Activated CD8-positive, alpha-beta memory T cell treated with anti-CD3 and anti-CD28 coated beads for 24 hours (primary cell): ENCODE data around the gene ITK.

Source experiments
- DNase-seq: peaks from one replicate; pipeline ENCODE4 v3.0.0-alpha.2; 2020

Gene ITK

GRCh38 chr5:157180374-157181264 is at the start of gene ITK:
TSS of gene ITK (plus strand) at chr5:157180840. CDS start at chr5:157180978, 138 bp downstream.
- DNase-seq = peak; percentile 78

DNA sequence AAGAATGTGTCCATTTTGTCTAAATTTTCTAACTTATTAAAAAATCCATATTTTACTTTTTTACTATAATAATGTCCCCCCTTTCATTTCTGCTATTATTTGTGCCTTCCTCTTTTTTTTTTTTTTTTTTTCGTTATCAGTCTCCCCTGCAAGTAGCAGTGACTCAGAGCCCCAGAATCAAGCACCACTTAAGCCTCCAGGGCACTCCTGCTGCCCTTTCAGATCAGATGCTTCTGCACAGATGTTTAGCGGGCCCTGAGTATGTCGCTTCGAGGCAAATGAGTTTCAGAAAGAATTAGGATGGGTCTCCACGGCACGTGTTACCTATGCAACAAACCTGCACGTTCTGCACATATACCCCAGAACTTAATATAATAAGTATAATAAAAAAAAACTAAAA is 49.7 kb upstream of the ITK start:
- no peak for DNase-seq

GRCh38 chr5:157132281-157132612 is 48.4 kb upstream of the ITK start:
- DNase-seq = no peak

- no peak for DNase-seq
Measured at GRCh38 chr5:157137691-157138090, 42.9 kb upstream of the ITK start.

DNA sequence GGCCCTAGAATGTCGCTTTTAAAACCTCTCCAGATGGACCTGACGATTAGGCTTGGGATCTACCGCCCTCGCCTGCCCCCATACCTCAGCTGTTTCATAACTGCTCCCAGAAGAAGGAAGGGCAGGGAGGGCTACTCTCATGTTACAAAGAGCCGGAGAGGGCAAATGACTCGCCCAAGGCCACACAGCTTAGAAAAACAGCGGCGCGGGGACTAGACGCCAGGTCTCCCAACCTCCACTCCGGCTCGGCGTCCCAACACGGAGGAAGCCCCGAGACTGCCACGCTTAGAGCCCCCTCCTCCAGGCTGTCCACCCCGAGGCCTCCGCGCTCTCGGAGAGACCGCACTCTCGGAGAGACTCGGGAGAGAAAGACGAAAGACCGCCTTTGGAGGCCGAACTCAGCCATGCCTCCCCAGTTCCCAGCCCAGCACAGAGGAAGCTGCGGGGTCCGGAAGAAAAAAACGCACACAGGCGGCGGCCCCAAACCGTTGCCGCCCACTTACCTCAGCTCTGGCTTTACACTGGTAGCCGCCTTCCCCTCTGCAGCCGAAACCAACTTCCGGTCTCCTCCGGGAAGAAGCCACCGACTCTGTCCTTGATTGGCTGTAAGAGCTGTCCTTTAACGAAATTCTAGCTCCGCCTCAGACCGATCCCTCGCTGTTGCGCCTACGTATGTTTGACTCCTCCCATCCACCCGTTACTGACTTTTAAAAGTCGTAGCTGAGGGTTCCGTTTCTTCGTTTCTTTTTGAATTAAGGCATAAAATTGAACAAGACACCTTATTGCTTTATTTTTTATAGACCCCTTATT is 38.1 kb upstream of the ITK start, which contains the start of gene MED7:
Gene MED7, minus strand, starts transcription at position 549 of the 810 bp plus-strand sequence. CDS start 3,434 bp downstream, outside the sequence.
- peak; percentile 90 for DNase-seq

DNA sequence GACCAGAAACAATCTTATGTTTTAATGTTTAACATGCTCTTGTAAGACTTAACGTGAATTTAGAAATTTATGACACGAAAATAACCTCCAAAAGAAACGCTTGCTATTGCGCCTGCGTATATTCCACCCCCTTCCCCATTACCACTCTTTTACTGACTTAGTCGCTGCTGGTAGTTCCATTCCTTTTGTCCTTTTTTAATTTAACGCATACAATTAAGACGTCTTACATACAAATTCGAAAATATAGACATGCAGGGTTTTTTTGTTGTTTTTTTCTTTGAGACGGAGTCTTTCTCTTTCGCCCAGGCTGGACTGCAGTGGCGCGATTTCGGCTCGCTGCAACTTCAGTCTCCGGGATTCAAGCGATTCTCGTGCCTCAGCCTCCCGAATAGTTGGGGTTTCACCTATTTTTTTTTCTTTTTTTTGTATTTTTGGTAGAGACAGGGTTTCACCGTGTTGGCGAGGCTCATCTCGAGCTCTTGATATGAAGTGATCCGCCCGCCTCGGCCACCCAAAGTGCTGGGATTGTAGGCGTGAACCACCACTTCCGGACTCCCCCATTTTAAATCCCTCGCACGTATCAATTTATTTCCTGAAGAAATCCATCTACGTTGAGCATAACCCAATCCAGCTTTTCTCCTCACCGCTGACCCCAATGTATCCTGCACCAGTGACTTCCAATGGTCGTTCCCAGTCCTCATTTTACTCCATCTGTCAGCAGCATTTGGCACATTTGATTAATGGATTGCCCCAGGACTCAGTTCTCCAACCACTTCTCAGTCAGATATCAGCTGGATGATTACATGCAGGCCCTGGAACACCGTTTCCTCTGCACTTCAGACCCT is 37.3 kb upstream of the ITK start:
- peak; percentile 77 for DNase-seq

DNA sequence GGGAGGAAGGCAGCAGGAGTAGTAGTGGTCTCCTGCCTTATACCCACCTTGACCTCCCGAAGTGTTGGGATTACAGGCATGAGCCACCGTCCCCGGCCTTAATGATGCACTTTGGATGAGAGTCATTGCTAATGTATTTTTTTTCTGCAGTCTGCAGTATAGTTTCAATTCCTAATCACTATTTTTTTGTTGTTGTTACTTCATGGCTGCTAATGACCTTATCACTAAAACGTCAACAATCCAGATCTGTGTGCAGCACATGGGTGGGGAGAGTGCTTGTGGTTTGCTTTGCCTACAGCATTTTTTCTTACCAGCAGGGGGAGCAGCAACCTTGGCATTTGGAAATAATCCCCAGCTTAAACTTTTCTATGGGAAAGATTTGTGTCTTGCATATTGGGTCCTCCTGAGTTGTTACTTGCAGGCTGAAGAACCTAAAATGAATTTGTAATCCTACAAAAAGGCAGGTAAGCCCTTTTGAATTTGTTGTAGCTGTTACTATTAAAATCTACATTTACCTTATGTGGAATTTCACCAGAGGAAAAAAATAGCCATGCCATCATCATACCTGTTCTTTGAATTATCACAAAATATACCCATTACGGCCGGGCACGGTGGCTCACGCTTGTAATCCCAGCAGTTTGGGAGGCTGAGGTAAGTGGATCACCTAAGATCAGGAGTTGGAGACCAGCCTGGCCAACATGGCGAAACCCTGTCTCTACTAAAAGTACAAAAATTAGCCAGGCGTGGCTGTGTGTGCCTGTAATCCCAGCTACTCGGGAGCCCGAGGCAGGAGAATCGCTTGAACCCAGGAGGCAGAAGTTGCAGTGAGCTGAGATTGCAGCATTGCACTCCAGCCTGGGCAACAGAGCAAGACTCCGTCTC is 31.7 kb upstream of the ITK start:
- DNase-seq = peak; percentile 90

DNA sequence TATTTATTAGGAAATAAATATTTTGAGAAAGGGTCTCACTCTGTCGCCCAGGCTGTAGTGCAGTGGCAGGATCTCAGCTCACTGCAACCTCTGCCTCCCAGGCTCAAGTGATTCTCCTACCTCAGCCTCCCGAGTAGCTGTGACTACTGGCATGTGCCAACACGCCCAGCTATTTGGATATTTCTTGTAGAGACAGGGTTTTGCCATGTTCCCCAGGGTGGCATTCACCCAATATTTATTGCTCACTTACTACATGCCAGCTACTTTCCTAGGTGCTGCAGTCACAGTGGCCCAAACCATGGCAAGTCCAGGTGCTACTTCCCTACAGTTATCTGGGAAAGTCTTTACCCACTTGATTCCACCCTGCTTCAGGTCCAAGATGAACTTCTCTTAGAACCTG is 29.6 kb upstream of the ITK start:
- no peak for DNase-seq

- no peak for DNase-seq
Measured at GRCh38 chr5:157155297-157155696, 25.3 kb upstream of the ITK start.

DNA sequence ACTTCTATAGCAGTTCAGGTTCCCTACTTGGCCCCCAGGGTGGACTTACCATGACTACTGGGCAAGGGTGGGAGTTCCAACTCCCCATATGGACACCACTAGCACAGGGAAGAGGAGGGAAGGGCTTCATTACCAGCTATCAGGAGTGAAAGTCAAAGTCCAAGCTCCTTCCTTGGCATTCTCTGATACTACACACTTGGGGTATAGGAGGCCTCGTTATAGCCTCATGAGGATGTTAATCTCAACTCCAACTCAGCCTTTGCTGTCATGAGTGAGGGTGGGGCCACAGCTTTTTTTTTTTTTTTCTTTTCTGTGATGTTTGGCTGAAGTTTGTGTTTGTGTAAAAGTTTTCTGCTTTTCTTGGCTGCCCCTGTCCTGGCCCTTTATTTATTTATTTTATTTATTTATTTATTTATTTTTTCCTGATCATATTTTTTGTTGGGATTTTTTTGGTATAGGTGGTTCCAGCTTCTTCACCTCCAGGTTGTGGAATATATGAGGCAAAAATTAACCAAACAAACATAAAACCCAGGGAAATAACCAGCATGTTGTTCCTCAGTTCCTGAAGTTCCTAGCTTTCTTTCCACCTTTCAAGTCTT is 23.2 kb upstream of the ITK start:
- DNase-seq = no peak

DNA sequence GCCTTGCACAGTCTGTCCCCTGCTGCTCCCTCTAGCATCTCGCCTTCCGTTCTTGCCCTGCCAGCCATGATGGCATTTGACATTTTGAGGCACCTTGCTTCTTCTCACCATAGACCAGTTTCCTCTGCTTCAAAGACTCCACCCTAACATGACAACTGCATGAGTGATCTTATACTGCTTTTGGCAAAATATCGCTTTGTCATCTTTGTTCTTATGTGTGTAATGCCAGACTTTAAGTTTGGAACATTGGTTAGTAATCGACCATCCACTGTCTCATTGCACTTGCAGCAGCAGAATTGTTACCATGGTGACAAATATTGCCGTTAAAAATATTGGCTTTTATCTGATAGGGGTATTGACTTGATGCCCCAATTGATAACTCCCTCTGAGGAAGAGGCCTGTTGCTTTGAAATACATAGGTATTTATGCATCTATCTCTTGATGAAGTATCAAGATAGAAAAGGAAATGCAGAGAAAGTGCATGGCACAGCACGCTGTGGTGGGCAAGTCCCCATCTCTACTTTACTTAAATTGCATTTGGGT is 21.4 kb upstream of the ITK start:
- DNase-seq = no peak

- DNase-seq = peak; percentile 58
Measured at GRCh38 chr5:157160001-157160400, 20.6 kb upstream of the ITK start.

DNA sequence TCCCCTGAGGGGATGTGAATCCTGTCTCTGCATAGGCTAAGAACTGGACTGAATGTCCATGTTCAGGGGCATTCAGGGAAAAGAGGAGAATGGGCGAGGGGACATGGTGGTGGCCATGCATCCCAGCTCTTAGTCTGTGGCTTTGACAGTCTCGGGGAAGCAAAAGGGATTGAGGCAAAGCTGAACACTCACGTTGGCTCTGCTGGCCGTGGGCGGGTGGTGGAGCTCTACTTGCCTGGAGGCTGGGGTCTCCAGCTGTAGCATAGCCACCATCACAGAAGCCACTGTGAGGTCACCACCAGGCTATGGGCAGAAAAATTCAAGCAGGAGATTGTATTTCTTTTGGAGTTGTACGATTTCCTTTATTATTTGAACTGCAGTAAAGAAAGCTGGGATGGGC is 18.6 kb upstream of the ITK start:
- DNase-seq = no peak

DNA sequence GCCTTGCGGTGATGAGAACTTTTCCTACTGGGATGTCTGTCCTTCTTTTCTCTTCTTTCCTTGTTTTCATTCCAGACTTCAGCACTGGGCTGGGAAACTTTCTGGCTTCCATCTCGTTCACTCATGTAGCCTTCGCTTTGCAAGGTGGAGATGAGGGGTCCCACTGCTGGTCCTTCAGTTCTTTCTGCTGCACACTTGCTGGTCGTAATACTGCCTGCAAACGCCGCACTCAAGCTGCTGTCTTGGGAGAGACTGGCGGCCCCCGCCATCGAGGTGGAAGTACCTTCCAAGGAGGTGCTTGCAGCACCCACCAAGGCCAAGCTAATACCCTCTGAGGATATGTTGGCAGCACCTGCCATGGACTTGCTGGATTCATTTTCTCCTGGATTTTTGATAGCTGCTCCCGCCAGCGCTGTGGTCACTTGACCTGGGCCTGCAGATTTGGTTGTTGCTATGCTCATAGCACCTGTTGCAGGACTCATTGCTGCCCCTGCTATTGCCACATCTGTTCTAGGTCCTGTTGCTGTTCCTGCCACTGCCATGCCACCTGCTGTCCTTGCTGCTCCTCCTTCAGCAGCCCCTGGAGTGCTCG is 17.6 kb upstream of the ITK start:
- no peak for DNase-seq

GRCh38 chr5:157164521-157164920 is 16.1 kb upstream of the ITK start:
- DNase-seq = no peak

- no peak for DNase-seq
Measured at GRCh38 chr5:157165261-157165660, 15.4 kb upstream of the ITK start.

DNA sequence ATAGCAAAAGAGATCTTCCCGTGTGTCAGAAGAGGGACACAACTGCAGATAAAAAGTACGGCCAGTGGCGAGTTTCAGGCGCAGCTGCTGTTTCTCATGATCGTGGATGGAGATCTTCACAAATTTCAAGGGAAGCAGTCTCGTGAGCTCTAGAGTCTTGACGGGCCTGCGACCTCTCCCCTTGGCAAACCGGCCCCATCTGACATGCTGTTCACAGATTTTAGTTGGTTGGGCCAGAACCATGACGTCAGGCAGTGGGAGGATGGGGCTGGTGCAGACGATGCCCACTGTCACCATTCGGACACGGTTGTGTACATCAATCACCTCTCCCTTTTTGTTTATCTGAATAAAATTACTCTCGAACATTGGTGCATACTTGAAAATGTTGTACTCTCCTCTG is 15.0 kb upstream of the ITK start:
- no peak for DNase-seq

GRCh38 chr5:157166214-157167213 is 14.1 kb upstream of the ITK start, which contains the start of gene GARIN3:
TSS of gene GARIN3 (minus strand) at chr5:157166264. CDS start at chr5:157166168, 96 bp downstream.
- peak; percentile 59 for DNase-seq

- DNase-seq = no peak
Measured at GRCh38 chr5:157167214-157167621, 13.4 kb upstream of the ITK start.
